Measurements from ENCODE around the gene NFATC2.

DNA sequence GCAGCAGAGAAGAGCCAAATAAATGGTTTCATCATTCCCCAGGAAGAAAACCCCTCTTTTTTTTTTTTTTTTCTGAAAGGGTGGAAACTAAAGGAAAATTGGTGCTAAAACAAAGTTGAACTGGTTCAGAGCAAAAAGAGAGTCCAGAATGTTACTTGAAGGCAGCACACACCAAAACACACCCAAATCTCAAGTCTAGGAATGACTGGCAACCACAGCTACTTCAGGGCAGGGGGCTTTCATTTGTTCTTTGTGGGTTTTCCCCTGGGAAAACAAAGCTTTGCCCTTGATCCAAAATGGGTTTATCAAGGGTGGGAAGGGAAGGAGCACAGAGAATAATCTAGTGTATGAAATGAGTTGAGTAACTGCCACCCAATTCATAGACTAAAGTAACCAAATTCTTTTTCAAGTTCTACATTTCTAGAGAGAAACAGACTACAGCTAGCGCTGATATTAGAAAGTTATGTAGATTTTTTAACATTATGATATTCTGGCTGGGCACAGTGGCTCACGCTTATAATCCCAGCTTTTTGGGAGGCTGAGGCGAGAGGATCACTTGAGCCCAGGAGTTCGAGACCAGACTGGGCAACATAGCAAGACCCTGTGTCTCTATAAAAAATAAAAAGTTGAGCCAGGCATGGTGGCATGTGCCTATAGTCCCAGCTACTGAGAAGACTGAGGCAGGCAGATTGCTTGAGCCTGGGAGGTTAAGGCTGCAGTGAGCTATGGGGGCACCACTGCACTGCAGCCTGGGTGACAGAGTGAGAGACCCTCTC lies 119.8 kb downstream of the NFATC2 start:
- TF ChIP-seq, protein P1, sequence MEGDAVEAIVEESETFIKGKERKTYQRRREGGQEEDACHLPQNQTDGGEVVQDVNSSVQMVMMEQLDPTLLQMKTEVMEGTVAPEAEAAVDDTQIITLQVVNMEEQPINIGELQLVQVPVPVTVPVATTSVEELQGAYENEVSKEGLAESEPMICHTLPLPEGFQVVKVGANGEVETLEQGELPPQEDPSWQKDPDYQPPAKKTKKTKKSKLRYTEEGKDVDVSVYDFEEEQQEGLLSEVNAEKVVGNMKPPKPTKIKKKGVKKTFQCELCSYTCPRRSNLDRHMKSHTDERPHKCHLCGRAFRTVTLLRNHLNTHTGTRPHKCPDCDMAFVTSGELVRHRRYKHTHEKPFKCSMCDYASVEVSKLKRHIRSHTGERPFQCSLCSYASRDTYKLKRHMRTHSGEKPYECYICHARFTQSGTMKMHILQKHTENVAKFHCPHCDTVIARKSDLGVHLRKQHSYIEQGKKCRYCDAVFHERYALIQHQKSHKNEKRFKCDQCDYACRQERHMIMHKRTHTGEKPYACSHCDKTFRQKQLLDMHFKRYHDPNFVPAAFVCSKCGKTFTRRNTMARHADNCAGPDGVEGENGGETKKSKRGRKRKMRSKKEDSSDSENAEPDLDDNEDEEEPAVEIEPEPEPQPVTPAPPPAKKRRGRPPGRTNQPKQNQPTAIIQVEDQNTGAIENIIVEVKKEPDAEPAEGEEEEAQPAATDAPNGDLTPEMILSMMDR (IDR thresholded peaks at IDR 0.05; ENCODE audit: insufficient read depth, low read depth, low read length) = no peak
- no peak for TF ChIP-seq EZH2 (IDR thresholded peaks at IDR 0.05; ENCODE audit: insufficient read depth, low read length)

Data from astrocyte (in vitro differentiated cells and primary cell).